Naive thymus-derived CD4-positive, alpha-beta T cell (primary cell): Measurements from ENCODE around the gene HYAL1. TPM values are rescaled to one million over a fixed set of nuclear protein-coding genes. Genes with fewer than 3 reads are reported as not detected.

Source experiments
- ATAC-seq: fragments of 150-1000 bp; cut with Tn5 transposase; 2 replicates; pipeline ENCODE4 v1.10.0; 2021; ENCODE audit warnings: mild to moderate bottlenecking, moderate library complexity
- CTCF ChIA-PET: fragments of 350-600 bp; sonication (Branson Sonifier 250); formaldehyde crosslinking; loops from one replicate; lab custom pipeline; 2021; ENCODE audit warnings: antibody characterized with exemption; lab: Charles Lee
- POLR2A ChIA-PET: fragments of 350-600 bp; sonication (Branson Sonifier 250); formaldehyde crosslinking; loops from one replicate; lab custom pipeline; 2021; ENCODE audit warnings: antibody characterized with exemption, inconsistent platforms; lab: Charles Lee
- DNase-seq, 9 donors: peaks; one replicate each; pipeline versions ENCODE4 v3.0.0 to v3.0.0-alpha.2; 2020 to 2022; ENCODE audit warnings: mixed read lengths in 1 of 9
- H3K27ac ChIP-seq: one replicate; pipeline ENCODE4 v1.7.0; 2013; ENCODE audit warnings: mild to moderate bottlenecking, low read depth, low read length, moderate library complexity
- H3K27me3 ChIP-seq, 2 donors: one replicate each; pipeline ENCODE4 v1.7.0; 2013; ENCODE audit warnings: low read length in 2 of 2, mild to moderate bottlenecking in 2 of 2, moderate library complexity in 2 of 2; ENCODE audit not compliant: control insufficient read depth in 2 of 2, insufficient read depth in 2 of 2
- H3K36me3 ChIP-seq, 3 experiments: 1 replicate in 2 of 3; 2 replicates in 1 of 3; pipeline ENCODE4 v1.7.0; 2013; ENCODE audit warnings: low read length in 3 of 3, mild to moderate bottlenecking in 3 of 3, moderate library complexity in 1 of 3; ENCODE audit not compliant: insufficient read depth in 3 of 3, control insufficient read depth in 2 of 3
- H3K4me1 ChIP-seq, 2 donors: one replicate each; pipeline ENCODE4 v1.7.0; 2013; ENCODE audit warnings: low read length in 2 of 2, mild to moderate bottlenecking in 2 of 2, moderate library complexity in 1 of 2; ENCODE audit not compliant: control insufficient read depth in 2 of 2, insufficient read depth in 2 of 2
- H3K4me3 ChIP-seq: 2 replicates; pipeline ENCODE4 v1.7.0; 2013; ENCODE audit warnings: mild to moderate bottlenecking, low read length
- H3K9me3 ChIP-seq, 3 experiments: 1 replicate in 2 of 3; 2 replicates in 1 of 3; pipeline ENCODE4 v1.7.0; 2013; ENCODE audit warnings: low read length in 3 of 3; ENCODE audit not compliant: control insufficient read depth in 2 of 3
- H3K27ac Mint-ChIP-seq, 9 donors: one replicate each; pipeline ENCODE4 v1.8.0; 2020 to 2022; ENCODE audit warnings: mixed read lengths in 9 of 9, mild to moderate bottlenecking in 8 of 9, moderate library complexity in 5 of 9, inconsistent platforms in 2 of 9
- H3K27me3 Mint-ChIP-seq, 5 donors: one replicate each; pipeline ENCODE4 v1.8.0; 2021 to 2022; ENCODE audit warnings: mixed read lengths in 5 of 5, mild to moderate bottlenecking in 1 of 5
- H3K36me3 Mint-ChIP-seq, 5 donors: one replicate each; pipeline ENCODE4 v1.8.0; 2020 to 2022; ENCODE audit warnings: mixed read lengths in 5 of 5, mild to moderate bottlenecking in 3 of 5, inconsistent platforms in 1 of 5
- H3K4me1 Mint-ChIP-seq, 7 donors: one replicate each; pipeline ENCODE4 v1.8.0; 2020 to 2022; ENCODE audit warnings: mixed read lengths in 7 of 7, mild to moderate bottlenecking in 3 of 7, inconsistent platforms in 1 of 7
- H3K4me3 Mint-ChIP-seq, 10 donors: one replicate each; pipeline ENCODE4 v1.8.0; 2020 to 2022; ENCODE audit warnings: mild to moderate bottlenecking in 10 of 10, mixed read lengths in 10 of 10, moderate library complexity in 6 of 10, inconsistent platforms in 2 of 10
- H3K9me3 Mint-ChIP-seq, 11 donors: one replicate each; pipeline ENCODE4 v1.8.0; 2020 to 2022; ENCODE audit warnings: mixed read lengths in 11 of 11, mild to moderate bottlenecking in 4 of 11, inconsistent platforms in 1 of 11, moderate library complexity in 1 of 11
- intact Hi-C, 2 donors: fragments of 100-400 bp; cut with micrococcal nuclease; formaldehyde crosslinking; loops; one replicate each; pipeline ENCODE4 v1.15.1; 2023
- polyA plus RNA-seq, 2 donors: library from polyadenylated mRNA; unstranded; fragments of 300-500 nt; fragmentation: Illumina TruSeq; gene quantifications; one replicate each; pipeline ENCODE4 v1.2.3, GENCODE V29; 2021
- total RNA-seq, 6 experiments: library from RNA in 5 of 6; stranded (reverse) in 5 of 6; gene quantifications; 1 replicate in 5 of 6; 2 replicates in 1 of 6; pipeline ENCODE4 v1.2.3 and lab custom pipeline; 2021 to 2026

HYAL1 gene
- total and polyA plus RNA-seq, 7 experiments from 2014 or later, result 0.12 to 0.51 (median 0.28) TPM; not detected in 1

DNA sequence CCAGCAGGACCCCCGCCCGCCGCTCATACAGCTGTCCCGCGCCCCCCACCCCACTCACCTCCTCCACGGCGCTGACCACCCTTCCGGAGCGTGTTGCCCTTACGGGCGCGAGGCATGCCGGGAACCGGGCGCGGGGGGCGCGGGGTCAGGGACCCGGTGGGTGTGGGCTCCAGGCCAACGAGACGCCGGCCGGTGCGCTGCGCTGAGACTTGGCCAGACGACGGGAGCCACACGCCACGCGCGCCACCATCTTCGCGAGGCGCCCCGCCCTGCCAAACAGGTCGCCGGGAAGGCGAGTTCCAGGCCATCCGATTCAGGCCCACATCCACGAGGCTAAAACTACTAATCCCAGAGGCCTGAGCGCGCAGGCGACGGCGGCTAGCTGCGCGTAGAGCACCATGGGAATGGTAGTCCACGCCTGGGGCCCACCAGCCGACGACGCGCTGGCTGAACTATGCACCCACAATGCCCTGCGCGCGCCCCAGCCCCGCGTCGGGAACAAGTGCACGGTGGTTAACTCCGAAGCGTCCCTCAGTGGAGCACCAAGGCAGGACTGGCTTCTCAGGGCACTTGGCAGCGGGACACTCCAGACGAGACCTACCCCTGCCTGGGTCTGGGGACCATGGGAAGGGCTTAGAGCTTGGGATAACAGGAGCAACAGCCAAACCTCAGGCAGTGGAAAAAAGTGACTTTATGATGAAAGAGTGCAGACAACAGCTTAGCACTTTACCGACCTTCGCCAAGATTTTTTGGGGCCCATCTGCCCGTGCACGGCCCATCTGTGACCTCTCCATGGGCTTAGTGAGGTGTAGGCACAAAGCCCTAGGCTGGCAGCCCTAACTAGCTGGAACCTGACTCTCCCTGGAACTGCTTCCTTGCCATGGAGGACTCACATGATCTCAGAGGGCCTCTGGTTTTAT, 11.0 kb downstream of the HYAL1 start, which contains the start of gene IFRD2:
IFRD2 (minus strand) TSS at position 271 of the 920 bp plus-strand sequence; CDS start at position 116, 155 bp downstream.
- H3K4me1 Mint-ChIP-seq, result peaks cover 16 to 22% (median 19%) of the 10 kb centered on the region in 7 donors

DNA sequence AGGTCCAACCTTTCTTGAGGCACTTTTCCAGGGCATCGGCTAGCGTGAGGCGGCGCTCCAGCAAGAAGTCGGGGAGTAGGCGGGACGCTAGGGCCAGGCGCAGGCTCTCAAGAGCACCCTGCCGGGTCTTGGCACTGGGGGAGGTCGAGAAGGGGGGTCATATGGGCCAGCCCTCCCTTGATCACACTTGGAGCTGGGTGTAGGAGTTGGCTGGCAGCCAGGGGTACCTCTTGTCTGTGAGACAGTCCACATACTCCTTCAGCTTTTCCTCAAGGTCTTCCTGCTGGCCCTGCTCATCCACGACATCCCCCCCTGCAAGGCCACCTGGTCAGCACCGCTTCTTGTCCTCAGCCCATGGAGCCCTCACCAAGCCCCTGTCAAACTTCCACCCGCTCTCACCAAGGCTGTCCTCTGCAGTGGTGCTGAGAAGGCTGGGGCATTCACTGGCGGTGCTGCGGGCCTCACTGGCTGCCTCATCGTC, 13.2 kb downstream of the HYAL1 start:
- ATAC-seq (no peak), DNase-seq (no peak)
- Mint-ChIP-seq H3K9me3 (no peaks in the 10 kb centered on the region), H3K27me3 (no peaks in the 10 kb centered on the region), H3K4me1 (peaks cover 16 to 22% (median 17%) of the 10 kb centered on the region in 7 donors), H3K36me3 (peaks cover 0 to 9% (median 1%) of the 10 kb centered on the region in 5 donors), H3K4me3 (peak overlapping the region in 6 of 10 donors; percentile 17 to 85 (median 39)), H3K27ac (no peak overlapping the region)
- H3K27me3 ChIP-seq, result no peaks in the 10 kb centered on the region
- POLR2A ChIA-PET, result interaction anchor here (1.8 kb wide), 1 partner anchor 10 kb away, joined by 4 read pairs; no protein-coding TSS in a partner anchor
- H3K4me3 ChIP-seq, result no peak overlapping the region
- H3K4me1 ChIP-seq, result peaks cover 13 to 16% of the 10 kb centered on the region in 2 donors
- H3K9me3 ChIP-seq, result no peaks in the 10 kb centered on the region
- peaks cover 0 to 51% (median 9%) of the 10 kb centered on the region in 3 experiments for H3K36me3 ChIP-seq
- intact Hi-C loops, result loop anchor here (10.0 kb wide), 5 partner anchors 205 to 1815 kb away; partner anchors contain the start of genes DUSP7 (in 1 of the 2), INKA1 (in 1 of the 2), IP6K2 (in 1 of the 2) and RBM5 (in 1 of the 2)
- H3K27ac ChIP-seq, result no peak overlapping the region
- CTCF ChIA-PET, result no interaction called here

More for the DNA sequence above, 11.0 kb downstream of the HYAL1 start, which contains the start of gene IFRD2:
- H3K27me3 Mint-ChIP-seq, result no peaks in the 10 kb centered on the region
- Histone ChIP-seq H3K4me1 (peaks cover 13 to 16% of the 10 kb centered on the region in 2 donors), H3K27ac (peak within 1 kb of the TSS; percentile 79), H3K9me3 (no peaks in the 10 kb centered on the region), H3K36me3 (peaks cover 0 to 44% (median 9%) of the 10 kb centered on the region in 3 experiments), H3K27me3 (no peaks in the 10 kb centered on the region), H3K4me3 (peak within 1 kb of the TSS; percentile 62)
- DNase-seq (peak; percentile 81 to 97 (median 94)), ATAC-seq (peak; percentile 99)
- H3K36me3 Mint-ChIP-seq, result peaks cover 0 to 9% (median 2%) of the 10 kb centered on the region in 5 donors
- peak within 1 kb of the TSS; percentile 81 to 99 (median 88) for H3K4me3 Mint-ChIP-seq
- intact Hi-C loops, result loop anchor here (1.0 to 10.0 kb wide), 17 partner anchors 19 to 1818 kb away; partner anchors contain the start of genes TMEM115 (in 2 of the 2), TUSC2 (in 2 of the 2), DUSP7 (in 1 of the 2) and INKA1 (in 1 of the 2)
- H3K9me3 Mint-ChIP-seq, result no peaks in the 10 kb centered on the region
- ChIA-PET CTCF (interaction anchor here (0.5 to 2.1 kb wide), 8 partner anchors 11 to 164 kb away, joined by 3 to 6 read pairs (median 4); partner anchors contain the start of gene HYAL2), POLR2A (interaction anchor here (0.5 to 3.1 kb wide), 12 partner anchors 7 to 1002 kb away, joined by 3 to 18 read pairs (median 3); partner anchors contain the start of genes CYB561D2, GNAI2, HYAL1 and HYAL3)
- peak within 1 kb of the TSS; percentile 85 to 97 (median 93) for H3K27ac Mint-ChIP-seq

DNA sequence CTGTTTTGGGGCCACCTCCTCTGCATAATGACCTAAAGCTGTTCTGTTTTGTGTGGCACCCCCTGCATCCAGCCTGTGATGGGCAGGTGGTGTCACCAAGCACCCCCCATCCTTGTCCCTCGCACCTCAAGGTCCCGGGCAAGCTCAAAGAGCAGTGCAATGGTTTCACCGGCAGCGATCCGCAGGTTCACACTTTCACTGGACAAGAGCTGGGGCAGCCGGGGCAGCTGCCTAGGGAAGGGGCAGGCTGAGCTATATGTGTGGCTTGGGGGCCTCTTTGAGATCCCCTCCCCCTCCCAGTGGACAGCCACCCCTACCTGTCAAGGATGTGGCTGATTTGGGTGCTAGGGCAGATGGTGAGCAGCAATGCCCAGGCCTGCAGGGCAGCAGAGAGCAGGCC, 14.2 kb downstream of the HYAL1 start:
- ChIA-PET POLR2A (interaction anchor here (1.8 kb wide), 1 partner anchor 11 kb away, joined by 4 read pairs; no protein-coding TSS in a partner anchor), CTCF (interaction anchor here (0.7 kb wide), 1 partner anchor 233 kb away, joined by 3 read pairs; no protein-coding TSS in a partner anchor)
- no peak for ATAC-seq
- no peak overlapping the region for H3K4me3 ChIP-seq
- H3K27ac ChIP-seq, result no peak overlapping the region
- H3K4me1 ChIP-seq, result peaks cover 13 to 16% of the 10 kb centered on the region in 2 donors
- H3K36me3 ChIP-seq, result peaks cover 0 to 51% (median 9%) of the 10 kb centered on the region in 3 experiments
- Mint-ChIP-seq H3K4me3 (peak overlapping the region in 3 of 10 donors; percentile 25 to 77 (median 39)), H3K27ac (no peak overlapping the region), H3K4me1 (peaks cover 16 to 22% (median 17%) of the 10 kb centered on the region in 7 donors), H3K9me3 (no peaks in the 10 kb centered on the region), H3K27me3 (no peaks in the 10 kb centered on the region), H3K36me3 (peaks cover 0 to 9% (median 1%) of the 10 kb centered on the region in 5 donors)
- no peak for DNase-seq
- no peaks in the 10 kb centered on the region for H3K27me3 ChIP-seq
- H3K9me3 ChIP-seq, result no peaks in the 10 kb centered on the region
- intact Hi-C loops, result no loop called here

DNA sequence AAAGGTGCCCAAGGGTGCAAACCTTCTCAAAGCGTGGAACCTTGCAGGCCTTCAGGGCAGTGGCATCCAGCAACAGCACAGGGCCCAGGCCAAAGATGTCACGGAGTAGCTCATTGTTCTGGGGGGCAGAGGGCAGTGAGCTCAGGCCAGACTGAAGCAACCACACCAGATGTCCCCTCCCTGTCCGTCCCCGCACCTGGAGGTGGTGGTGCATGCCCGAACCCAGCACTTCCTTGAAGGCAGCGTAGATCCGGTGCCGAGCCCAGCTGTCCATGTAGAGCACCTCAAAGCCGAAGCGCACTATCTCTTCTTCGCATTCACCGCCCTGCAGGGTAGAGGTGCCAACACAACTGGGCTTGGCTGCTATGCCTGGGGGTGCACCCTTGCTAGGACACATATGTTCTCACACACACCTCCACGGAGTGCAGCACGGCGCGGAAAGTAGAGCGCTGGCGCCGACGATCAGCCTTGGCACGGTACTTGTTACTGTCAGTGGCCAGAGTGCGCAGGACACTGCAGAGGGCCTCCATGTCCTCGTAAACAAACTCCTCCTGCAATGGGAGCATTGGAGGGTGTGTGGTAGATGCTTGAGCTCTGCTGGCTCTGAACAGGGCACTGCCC, 14.9 kb downstream of the HYAL1 start:
- peaks cover 0 to 51% (median 9%) of the 10 kb centered on the region in 3 experiments for H3K36me3 ChIP-seq
- CTCF ChIA-PET, result interaction anchor here (0.7 kb wide), 1 partner anchor 233 kb away, joined by 3 read pairs; no protein-coding TSS in a partner anchor

DNA sequence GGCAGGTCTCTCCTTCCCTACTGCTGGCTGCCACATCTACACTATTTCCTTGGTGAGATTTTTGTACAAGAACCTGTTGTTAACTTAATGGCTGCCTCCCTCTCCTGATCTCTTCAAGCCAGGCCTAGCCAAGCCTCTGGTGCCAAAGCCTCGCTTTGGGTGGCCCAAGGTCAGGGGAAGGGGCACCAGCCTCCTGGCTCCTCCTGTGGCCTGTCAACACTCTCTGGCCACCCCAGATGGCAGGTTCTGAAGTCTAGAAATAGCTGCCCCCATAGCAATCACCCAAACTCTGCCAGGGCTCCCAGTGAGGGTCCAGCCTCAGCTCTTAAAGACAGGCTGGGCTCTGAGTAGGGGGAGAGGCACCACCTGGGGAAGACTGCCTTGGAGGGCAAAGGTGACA, 16.1 kb downstream of the HYAL1 start:
- H3K27me3 ChIP-seq, result no peaks in the 10 kb centered on the region
- H3K27ac ChIP-seq, result no peak overlapping the region
- Mint-ChIP-seq H3K36me3 (peaks cover 0 to 9% (median 1%) of the 10 kb centered on the region in 5 donors), H3K27ac (peak overlapping the region in 2 of 9 donors; percentile 41 to 54), H3K27me3 (no peaks in the 10 kb centered on the region), H3K4me3 (peak overlapping the region in 1 of 10 donors; percentile 61), H3K9me3 (no peaks in the 10 kb centered on the region), H3K4me1 (peaks cover 6 to 13% (median 9%) of the 10 kb centered on the region in 7 donors)
- ChIA-PET POLR2A (no interaction called here), CTCF (no interaction called here)
- H3K9me3 ChIP-seq, result no peaks in the 10 kb centered on the region
- peaks cover 0 to 51% (median 9%) of the 10 kb centered on the region in 3 experiments for H3K36me3 ChIP-seq
- peaks cover 7 to 10% of the 10 kb centered on the region in 2 donors for H3K4me1 ChIP-seq
- ATAC-seq, result no peak
- intact Hi-C loops, result no loop called here
- no peak for DNase-seq
- no peak overlapping the region for H3K4me3 ChIP-seq

More for the DNA sequence above, 14.9 kb downstream of the HYAL1 start:
- Histone ChIP-seq H3K9me3 (no peaks in the 10 kb centered on the region), H3K4me3 (no peak overlapping the region), H3K27ac (no peak overlapping the region), H3K27me3 (no peaks in the 10 kb centered on the region), H3K4me1 (peaks cover 13 to 16% of the 10 kb centered on the region in 2 donors)
- ATAC-seq (no peak), DNase-seq (no peak)
- Mint-ChIP-seq H3K4me3 (peak overlapping the region in 1 of 10 donors; percentile 41), H3K9me3 (no peaks in the 10 kb centered on the region), H3K36me3 (peaks cover 0 to 9% (median 1%) of the 10 kb centered on the region in 5 donors), H3K27me3 (no peaks in the 10 kb centered on the region), H3K27ac (no peak overlapping the region), H3K4me1 (peaks cover 16 to 22% (median 17%) of the 10 kb centered on the region in 7 donors)
- intact Hi-C loops, result no loop called here
- POLR2A ChIA-PET, result no interaction called here
